ENCODE data around the gene C2orf72.

GRCh38 chr2:231046916-231047273, 9.6 kb downstream of the C2orf72 start:
- TF ChIP-seq POLR2AphosphoS5 (IDR thresholded peaks at IDR 0.05) (no peak), CTCF (IDR thresholded peaks at IDR 0.05) (no peak), POLR2A (IDR thresholded peaks at IDR 0.05) (no peak), EP300 (IDR thresholded peaks at IDR 0.05; ENCODE audit: low read depth) (no peak)

Measured in transverse colon (tissue), 4 donors.